Right lobe of liver (tissue), 4 donors: ENCODE results near the gene NRCAM.

Experiments
- CTCF ChIP-seq, 4 donors: fragments of 200-600 bp in 3 of 4; fragments of 450-650 bp in 1 of 4; IDR thresholded peaks; one replicate each; pipeline versions ENCODE4 v1.5.1 to v1.8.0; 2016 to 2022; ENCODE audit warnings: antibody characterized with exemption in 4 of 4, mild to moderate bottlenecking in 2 of 4
- POLR2A ChIP-seq: fragments of 450-650 bp; IDR thresholded peaks from one replicate; pipeline ENCODE4 v1.6.1; 2017; ENCODE audit warnings: antibody characterized with exemption, mild to moderate bottlenecking
- donor health status: DM: no; HTN: no; CAD: no.
- donor health status: DM: no; HTN: no; CAD: no.
- donor health status: DM: no; HTN: yes; CAD: no.

GRCh38 chr7:108227366-108227765 lies 228.9 kb downstream of the NRCAM start:
- TF ChIP-seq CTCF (IDR thresholded peaks at IDR 0.05) (no peak), POLR2A (no peak)
